CD4-positive, alpha-beta T cell treated with Interferon gamma for 1 hour (primary cell): Measurements from ENCODE around the gene GDAP2.

Experiments used
- DNase-seq: peaks from one replicate; pipeline ENCODE4 v3.0.0-alpha.2; 2020

GDAP2 gene

GRCh38 chr1:117838911-117839310 is 90.5 kb downstream of the GDAP2 start:
- no peak for DNase-seq

DNA sequence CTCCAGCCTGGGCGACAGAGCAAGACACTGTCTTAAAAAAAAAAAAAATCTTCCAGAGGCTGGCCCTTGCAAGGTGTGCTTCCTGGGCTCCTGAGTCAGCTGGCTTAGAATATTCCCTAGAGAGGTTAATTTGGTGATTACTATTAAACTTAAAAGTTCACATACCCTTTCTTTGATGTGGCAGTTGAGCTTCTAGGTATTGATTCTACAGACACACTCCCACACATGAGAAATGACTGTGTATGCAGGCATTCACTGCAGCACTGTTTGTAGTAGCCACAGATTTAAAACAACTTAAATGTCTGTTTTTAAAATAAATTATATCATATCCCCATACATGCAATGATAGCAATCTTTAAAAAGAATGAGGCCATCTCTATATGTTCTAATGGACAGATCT is 93.4 kb downstream of the GDAP2 start:
- DNase-seq = no peak

DNA sequence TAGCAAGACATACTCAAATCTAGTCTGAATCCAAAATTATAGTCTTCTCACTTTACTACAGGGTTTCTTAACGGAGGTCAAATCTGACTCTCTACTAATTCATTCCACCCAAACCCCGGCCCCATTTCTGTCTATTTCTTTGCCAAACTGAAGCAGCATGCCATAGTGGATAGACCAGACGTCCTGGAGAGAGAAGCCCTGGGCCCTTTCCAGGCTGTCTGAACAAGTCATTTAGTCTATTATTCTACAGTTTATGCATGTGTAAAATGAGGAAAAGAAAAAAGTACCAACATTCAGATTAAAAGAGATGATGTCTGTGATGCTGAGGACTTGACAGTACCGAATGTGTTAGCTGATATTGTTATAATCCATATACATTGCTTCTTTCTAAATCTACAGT is 95.0 kb downstream of the GDAP2 start:
- no peak for DNase-seq

GRCh38 chr1:117832453-117832852 is 97.0 kb downstream of the GDAP2 start:
- no peak for DNase-seq

- no peak for DNase-seq
Observed at GRCh38 chr1:117830222-117830621, 99.2 kb downstream of the GDAP2 start.

DNA sequence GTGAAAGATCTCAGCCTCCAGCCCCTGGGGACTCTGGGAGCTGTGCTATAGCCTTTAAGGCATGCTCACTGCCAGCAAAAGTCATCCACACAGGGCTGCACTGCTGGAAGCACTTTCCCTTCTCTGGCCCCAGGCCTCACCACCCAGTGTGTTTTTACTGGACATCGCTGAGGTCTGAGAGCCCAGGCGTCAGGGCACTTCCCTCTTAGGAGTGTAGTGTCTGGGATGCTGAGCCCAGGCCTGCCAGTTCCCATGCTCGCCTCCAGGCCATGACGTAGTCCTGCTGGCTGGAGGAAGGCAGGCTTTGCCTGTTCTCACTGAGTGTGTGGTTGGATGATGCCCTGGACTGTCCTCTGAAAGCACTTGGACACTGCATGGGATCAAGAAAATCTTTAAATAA is 101.2 kb downstream of the GDAP2 start:
- no peak for DNase-seq

DNA sequence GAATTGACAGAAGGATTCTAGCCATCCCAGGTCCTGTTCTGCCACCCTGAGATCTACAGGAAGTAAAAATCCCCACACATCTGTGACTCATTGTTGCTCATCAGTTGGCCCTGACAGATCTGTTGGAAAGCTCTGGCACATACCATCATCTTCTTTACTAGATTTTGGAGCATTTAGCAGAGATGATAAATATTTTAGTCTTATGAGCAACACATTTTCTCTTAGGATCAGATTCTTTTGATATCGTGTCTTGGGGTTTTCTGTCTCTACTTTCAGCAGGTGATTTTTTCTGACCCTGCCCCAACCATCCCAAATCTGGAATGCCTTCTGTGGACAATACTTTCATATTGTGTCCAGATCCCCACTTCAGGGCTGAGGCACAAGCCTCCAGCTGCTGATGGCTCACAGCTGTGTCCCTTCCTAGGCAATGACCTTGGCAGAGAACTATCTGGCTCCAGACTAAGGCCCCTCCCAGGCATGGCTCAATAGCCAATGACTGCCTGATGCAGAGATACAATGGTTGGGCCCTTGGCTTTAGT is 102.8 kb downstream of the GDAP2 start:
- no peak for DNase-seq

DNA sequence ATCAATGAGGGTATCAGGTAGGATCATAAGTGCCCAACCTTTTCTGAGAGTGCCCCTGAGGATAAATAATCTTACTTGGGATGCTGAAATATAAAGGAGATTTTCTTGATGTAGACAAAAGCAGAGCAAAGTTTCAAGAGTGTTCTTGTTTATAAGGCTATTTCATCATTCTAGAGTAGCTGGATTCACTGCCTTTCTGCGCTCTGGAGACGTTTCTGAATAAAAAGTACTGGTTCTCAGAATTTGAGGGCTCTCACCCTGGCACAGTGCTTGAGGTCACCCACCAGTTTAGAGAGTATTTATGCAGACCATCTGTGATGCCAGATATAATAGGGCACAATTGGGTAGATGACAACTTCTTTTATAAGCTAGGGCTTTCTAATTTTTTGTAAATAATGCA is 103.3 kb downstream of the GDAP2 start:
- DNase-seq = no peak

GRCh38 chr1:117825414-117825813 is 104.0 kb downstream of the GDAP2 start:
- DNase-seq = no peak

DNA sequence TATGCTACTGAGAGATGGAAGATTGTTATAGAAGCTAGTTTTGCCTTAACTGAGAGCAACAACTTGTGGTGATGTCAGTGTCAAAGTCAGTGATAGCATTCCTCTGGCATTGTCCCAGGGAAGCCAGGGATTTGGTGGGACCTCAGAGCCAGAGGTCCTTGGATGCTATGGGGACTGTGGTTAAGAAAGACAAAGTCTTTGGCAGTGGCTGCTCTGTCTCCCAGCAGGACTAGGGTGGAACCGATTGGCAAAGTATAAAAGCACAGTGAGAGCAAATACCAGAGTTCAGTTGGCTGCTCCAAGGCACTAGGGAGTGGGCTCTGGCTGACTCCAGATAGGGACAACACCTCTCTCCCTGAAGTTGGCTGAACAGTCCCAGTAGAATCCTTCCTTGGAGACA is 104.8 kb downstream of the GDAP2 start:
- DNase-seq = no peak

DNA sequence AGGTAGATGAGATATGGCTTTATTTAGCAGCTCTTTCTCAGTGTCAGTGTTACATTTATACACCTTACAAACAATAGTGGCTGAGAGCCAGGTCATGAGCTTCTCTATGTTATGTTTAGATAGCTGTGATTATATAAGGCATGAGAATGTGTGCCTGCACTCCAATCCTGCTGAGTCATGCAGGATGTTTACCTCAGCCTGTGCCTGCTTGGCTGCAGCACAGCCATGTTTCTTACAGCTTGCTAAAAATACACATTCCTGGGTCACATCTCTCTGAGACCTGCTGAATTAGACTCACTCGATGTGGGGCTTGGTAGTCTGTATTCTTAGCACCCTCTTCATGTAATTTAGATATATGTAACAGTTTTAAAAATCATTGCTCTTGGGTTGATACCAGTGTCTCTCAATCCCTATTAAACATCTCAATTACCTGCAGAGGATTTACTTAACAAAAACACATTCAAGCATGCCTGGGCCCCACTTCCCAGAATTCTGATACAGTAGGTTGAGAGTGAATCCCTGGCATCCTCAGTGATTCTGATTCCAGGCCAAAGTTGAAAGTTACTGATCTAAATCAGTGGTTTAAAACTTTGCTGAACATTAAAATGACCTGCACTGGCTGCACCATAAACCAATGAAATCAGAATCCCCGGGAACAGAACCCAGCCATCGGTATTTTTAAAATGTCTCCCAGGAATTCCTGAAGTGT is 107.5 kb downstream of the GDAP2 start:
- DNase-seq = no peak

DNA sequence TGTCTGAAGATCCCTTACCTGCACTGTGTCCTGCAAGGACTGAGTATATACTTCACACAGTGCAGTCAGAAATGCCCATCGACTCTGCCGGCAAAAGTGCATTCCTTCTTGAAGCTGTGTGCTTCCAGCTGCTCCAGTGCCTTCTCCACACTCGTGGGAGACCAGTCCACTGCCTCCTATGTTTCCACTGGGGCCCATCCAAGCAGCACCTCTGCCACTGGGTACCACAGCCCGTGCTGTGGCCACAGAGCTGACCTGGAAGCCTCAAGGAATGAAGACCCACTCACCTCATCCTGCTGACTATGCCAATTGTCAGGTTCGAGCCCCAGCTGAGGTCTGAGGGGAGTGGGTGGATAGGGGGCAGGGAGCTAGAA is 108.1 kb downstream of the GDAP2 start:
- no peak for DNase-seq

DNA sequence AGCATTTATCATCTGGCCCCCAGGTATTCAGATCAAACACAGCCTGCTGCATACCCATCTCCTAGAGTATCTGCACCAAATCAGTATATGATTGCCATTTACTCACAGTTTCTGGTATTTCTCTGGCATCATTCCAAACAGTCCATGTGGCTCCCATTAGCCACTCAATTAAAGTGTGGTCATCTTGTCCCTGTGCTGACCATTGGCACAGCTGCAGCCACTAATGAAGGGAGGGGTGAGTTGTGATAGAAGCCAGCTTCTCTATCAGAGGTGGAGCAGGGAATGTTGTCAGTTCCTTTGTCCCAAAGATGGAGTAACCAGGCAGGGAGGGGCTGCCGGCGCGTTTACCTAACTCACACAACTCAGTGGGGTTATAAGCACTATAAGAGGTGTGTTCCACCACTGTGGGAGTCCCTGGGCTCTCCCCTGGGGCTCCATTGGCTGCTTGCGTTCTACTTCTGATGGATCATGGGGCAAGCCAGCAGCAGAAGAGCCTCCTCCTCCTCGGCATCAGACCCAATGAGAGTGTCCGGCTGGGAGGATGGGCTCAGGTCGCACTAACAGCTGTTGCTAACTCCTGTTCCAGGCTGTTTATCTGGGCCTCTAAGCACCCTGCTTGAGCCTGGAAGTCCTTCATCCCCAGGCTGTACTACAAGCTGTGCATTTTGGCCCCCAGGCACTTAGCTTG is 108.6 kb downstream of the GDAP2 start:
- DNase-seq = no peak

GRCh38 chr1:117820096-117820495 is 109.3 kb downstream of the GDAP2 start:
- DNase-seq = no peak

- no peak for DNase-seq
Observed at GRCh38 chr1:117819301-117819700, 110.1 kb downstream of the GDAP2 start.

DNA sequence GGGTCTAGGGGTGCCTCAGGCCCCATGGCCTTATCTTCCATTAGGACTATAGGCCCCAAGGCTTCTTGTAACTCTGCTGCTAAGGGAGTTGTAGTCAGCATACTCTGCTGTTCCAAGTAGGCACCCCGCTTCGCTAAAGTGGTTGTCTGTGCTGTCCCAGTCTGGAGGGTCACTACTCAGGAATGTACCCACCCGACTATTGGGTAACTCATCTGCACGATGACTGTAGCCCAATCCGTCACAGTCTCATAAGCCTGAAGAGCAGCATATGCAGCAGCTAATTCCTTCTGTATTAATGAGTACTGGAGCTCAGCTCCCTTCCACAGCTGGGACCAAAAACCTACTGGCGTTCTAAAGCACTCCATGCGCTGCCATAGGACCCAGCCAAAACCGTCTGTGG is 111.0 kb downstream of the GDAP2 start:
- no peak for DNase-seq

DNA sequence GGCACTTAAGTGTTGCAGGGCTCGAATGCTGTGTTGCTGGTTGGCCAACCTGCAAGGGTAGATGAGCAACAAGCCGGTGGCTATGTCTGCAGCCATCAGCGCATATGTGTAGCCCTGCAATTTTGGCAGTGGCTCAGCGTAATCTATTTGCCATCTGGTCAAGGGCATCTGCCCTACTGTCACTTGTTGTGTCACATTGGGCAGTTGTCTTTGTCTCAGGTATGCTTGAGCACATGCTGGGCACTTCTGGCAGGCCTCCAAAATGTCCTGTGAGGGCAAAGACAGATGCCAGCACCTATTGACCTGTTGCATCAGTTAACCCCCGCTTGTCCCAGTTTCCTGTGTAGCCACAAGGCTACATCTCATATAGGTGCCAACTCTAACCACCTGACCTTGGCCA is 111.8 kb downstream of the GDAP2 start:
- no peak for DNase-seq

GRCh38 chr1:117815926-117816325 is 113.5 kb downstream of the GDAP2 start:
- DNase-seq = no peak

- DNase-seq = no peak
Observed at GRCh38 chr1:117814856-117815797, 114.3 kb downstream of the GDAP2 start.
